ENCODE data around the gene PDF. TPM values are rescaled to one million over a fixed set of nuclear protein-coding genes. Genes with fewer than 3 reads are reported as not detected.
A peak's percentile ranks its signal among the peaks of the same experiment; 100 is the strongest.
"Not testable (repeated sequence)": the region's sequence is repeated elsewhere in the genome, so short reads cannot be mapped to it uniquely, and the experiment has no call there.

The PDF gene
- total RNA-seq, 1 donor from 2014 or later: 9.5 TPM

GRCh38 chr16:69316595-69317034, 13.8 kb downstream of the PDF start:
- no peak for DNase-seq

- DNase-seq: no peak
Observed at GRCh38 chr16:69315486-69316311, 14.7 kb downstream of the PDF start.

- no peak for DNase-seq
Observed at GRCh38 chr16:69314534-69314933, 15.9 kb downstream of the PDF start.

GRCh38 chr16:69313469-69313868, 16.9 kb downstream of the PDF start:
- DNase-seq: no peak

DNA sequence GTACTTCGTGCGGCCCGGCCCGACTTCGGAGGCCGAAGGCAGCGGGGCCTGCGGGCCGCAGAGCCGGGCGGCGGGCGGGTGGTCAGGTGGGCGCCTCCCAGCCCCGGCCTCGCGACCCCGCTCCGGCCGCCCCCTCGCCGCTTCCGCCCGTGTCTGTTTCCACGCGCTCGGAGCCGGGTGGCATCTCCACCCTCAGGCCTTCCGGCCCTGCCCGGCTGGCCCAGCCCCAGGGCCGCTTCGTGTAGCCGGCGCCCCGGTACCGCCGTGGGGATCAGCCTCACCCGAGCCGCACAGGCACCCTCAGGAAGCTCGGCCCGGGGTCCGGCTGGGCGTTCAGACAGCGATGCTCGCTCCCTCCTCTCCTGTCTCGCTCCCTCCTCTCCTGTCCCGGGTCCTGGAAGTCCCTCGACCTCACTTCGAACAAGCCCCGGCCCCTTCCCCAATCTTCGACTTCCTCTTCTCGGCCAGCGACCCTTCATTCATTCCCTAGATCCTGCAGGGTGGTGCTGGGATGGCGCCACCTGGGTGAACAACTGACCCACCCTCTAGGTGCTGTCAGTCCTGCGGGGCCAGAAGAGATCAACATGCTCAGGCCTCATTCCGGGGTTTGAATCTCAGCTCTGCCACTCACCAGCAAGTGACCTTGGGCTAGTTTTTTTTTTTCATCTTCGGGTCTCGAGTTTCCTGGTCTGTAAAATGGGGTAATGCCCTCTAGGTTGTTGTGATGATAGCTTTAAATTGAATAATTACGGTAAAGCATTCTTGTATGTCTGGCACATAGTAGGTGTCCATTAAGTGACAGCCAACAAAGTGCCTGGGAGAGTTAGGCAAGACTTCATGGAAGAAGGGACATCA, 18.6 kb downstream of the PDF start:
- no peak for DNase-seq

DNA sequence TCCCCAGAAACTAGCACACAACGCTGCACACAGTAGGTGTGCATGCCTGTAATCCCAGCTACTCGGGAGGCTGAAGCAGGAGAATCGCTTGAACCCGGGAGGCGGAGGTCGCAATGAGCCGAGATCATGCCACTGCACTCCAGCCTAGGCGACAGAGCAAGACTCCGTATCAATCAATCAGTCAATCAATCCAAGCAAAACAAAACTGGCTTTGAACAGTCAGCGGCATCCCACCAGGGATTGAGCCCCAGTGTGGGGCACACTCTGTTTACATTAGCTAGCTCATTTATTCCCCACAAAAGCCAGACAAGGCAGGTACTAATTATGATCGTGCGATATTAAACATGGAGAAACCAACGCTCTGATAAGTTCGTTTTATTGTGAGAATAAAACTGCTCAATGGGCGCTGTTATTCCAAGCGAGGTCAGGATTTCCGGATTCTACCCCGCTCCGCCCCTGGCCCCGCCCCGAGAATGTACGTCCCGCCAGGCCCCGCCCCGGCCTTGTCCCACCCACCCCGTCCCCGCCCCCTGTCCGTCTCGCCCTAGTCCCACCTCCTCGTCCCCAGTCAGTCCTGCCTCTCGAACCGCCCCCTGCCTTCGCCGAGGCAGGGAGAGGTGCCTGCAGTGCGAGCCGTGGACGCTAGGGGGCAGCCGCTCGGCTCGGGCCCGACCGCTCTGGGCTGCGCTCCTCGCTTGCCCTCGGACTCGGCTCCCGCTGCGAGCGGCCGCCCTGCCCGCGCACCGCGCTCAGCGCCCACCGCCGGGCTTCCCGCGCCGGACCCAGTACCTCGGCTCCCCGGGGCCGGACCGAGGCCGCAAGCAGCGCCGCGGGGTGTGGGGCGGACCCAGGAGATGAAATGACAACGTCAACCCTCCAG, 19.5 kb downstream of the PDF start, which contains the start of gene VPS4A:
VPS4A (plus strand) TSS at position 698 of the 880 bp plus-strand sequence; CDS start at position 860, 162 bp downstream.
- peak; percentile 97 for DNase-seq

GRCh38 chr16:69309316-69309715, 21.1 kb downstream of the PDF start:
- peak; percentile 41 for DNase-seq

- no peak for DNase-seq
Observed at GRCh38 chr16:69307856-69308255, 22.5 kb downstream of the PDF start.

DNA sequence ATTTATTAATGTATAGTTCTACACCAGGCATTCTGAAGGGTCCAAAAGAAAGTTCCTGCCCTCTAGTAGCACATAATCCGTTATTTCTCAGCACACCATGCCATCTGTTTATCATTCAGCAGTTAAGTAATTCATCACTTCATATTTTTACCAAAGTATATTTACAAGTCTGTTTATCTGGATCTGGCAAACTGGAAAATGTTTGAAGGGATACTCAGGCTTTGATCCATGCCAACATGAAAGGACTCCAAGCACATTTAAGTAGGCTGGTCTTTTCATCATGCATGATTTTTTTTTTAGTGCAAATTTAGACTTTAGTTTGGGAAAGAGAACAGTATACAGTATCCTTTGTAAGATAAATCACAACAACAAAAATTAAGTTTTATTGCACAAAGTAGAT, 23.3 kb downstream of the PDF start:
- no peak for DNase-seq

GRCh38 chr16:69306031-69306430, 24.4 kb downstream of the PDF start:
- DNase-seq: no peak

DNA sequence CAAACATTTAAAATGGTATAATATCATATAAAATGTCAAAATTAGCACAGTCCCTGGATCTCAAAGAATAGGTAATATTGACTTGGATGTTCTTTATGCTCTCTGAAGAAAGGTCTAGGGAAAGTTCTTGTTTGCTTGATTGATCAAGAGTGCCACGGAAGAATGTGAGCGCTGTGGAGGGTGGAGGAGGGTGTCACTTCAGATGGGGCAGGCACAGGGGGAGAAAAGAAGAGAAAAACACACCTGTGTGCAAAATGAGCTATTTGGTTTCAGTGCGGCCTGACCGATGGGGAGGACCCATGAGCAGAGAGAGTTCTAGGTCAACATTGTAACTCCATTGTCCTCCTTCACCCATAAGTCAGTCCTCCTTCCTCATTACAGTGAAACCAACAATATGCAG, 28.1 kb downstream of the PDF start:
- no peak for DNase-seq

DNA sequence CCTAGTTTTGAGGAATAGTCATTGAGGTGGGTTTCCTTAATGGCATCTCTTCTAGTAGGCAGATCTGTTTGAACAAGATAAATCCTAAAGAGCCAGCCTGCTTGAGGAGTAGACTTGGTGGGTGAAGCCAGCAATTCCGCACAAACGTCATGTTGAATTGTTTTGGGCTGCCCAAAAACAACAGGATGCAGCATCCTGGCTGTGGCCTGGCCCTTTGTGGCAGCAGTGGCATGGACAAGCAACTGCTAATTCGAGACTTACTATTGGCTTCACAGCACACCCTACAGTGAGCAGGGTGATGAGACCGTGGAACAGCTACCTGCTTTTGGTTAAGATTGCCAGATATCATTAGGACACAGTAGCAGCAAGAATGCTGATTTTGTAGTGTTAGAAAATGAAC, 28.5 kb downstream of the PDF start:
- DNase-seq: no peak

DNA sequence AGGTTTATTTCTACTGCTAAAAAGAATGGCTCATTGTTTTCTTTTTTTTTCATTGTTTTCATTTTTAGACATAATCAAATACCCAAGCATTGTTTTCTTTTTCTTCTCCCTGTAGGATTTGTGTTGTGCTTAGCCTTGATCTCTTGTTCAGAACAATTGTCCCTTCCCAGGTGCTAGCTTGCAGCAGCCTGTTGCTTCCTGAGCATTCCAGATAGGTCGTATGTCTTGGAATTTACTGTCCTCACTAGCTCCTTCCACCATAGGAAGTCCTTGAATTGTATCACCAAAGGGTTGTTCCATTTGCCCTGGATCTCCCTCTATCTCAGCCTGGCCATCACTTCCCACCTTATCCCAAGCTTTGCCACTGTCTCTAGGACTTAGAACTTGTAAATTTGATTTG, 29.2 kb downstream of the PDF start:
- DNase-seq: no peak

DNA sequence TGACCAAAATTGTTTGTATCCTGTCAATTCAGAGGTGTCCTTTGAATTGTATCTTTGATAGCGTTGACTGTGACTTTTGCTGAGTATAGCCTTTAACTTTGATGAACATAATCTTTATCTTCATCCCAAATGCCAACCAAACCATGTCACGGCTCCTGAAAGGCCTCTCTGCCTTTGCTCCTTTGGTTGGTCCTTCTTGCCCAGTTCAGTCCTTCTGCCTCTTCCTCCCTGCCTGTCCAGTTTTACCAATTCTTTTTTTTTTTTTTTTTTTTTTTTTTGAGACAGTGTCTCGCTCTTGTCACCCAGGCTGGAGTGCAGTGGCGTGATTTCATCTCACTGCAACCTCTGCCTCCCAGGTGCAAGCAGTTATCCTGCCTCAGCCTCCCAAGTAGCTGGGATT, 32.1 kb downstream of the PDF start:
- DNase-seq: no peak

GRCh38 chr16:69296771-69297170, 33.6 kb downstream of the PDF start:
- not testable (repeated sequence) for DNase-seq

GRCh38 chr16:69294051-69294450, 36.3 kb downstream of the PDF start:
- DNase-seq: no peak

DNA sequence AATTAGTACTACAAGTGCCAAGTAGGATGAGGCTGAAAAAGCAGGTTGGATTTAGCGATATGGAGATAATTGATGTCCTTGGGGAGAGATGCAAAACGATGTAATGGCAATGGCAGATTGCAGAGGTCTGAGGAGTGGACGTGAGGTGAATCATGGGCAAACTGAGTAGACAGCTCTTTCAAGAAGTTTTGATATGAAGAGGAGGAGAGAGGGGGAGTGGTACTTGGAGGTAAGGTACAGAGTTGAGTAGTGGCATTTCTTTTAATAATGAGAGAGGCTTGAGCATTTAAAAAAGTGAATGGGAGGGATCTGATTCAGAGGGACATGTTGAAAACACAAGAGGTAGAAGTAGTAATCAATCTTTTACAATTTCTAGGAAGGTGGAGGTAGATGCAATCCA, 37.0 kb downstream of the PDF start:
- DNase-seq: no peak

- DNase-seq: not testable (repeated sequence)
Observed at GRCh38 chr16:69291657-69292056, 38.7 kb downstream of the PDF start.

DNA sequence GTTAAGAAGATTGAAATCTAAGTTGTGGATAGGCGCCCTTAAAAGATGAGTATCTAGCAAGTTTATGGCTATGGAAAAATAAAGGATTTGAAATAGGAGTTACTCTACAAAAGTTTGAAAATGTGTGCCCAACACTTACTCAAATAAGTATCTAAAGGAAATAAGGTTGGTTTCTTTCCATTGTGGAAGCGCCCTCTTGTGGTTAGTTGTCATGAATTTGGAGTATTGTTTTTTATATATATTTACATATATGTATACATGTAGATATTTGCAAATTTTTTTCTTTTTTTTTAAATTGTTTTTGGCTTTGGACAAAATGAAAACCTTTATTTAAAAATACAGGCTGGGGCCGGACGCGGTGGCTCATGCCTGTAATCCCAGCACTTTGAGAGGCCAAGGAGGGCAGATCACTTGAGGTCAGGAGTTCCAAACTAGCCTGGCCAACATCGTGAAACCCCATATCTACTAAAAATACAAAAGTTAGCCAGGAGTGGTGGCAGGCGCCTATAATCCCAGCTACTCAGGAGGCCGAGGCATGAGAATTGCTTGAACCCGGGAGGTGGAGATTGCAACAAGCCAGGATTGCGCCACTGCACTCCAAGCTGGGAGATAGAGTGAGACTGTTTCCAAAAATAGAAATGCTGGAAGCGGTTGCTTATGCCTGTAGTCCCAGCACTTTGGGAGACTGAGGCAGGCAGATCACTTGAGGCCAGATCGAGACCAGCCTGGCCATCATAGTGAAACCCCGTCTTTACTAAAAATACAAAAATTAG, 43.3 kb downstream of the PDF start:
- DNase-seq: no peak

GRCh38 chr16:69285240-69285639, 45.1 kb downstream of the PDF start:
- DNase-seq: no peak

DNA sequence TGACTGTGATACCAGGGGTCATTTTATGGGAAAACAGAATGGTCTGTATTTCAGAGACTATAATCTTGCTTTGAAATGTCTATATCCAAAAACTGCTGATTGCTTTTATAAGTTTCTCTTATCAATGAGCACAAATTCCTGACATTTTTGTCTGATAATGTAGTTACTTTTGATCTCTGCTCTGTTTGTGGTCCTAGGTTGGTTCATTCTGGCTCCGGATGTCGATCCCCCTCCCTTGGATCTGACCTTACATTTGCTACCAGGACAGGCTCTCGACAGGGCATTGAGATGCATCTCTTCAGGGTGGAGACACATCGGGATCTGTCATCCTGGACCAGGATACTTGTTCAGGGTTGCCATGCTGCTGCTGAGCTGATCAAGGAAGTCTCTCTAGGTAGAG, 46.5 kb downstream of the PDF start:
- DNase-seq: no peak

GRCh38 chr16:69277413-69277812, 53.0 kb downstream of the PDF start:
- no peak for DNase-seq
